Smooth muscle cell (in vitro differentiated cells): ENCODE measurements around the gene TBC1D1. TPM values are rescaled to one million over a fixed set of nuclear protein-coding genes. Genes with fewer than 3 reads are reported as not detected.

ENCODE experiments used
- DNase-seq: peaks from one replicate; lab custom pipeline; 2025; ENCODE audit not compliant: unreplicated experiment; lab: John Stamatoyannopoulos, UW
- H2AFZ ChIP-seq: fragments of 200-600 bp; sonication (generic); 2 replicates; pipeline ENCODE4 v1.6.0; 2016; ENCODE audit warnings: antibody characterized with exemption, low read depth, mild to moderate bottlenecking
- H3F3A ChIP-seq: fragments of 200-600 bp; sonication (generic); 2 replicates; pipeline ENCODE4 v1.6.0; 2017; ENCODE audit warnings: antibody characterized with exemption, low read depth
- H3K27ac ChIP-seq: fragments of 200-600 bp; sonication (generic); 2 replicates; pipeline ENCODE4 v1.5.1; 2016; ENCODE audit warnings: low read depth, mild to moderate bottlenecking
- H3K27me3 ChIP-seq: fragments of 200-600 bp; sonication (generic); 2 replicates; pipeline ENCODE4 v1.6.1; 2016; ENCODE audit warnings: low read depth, mild to moderate bottlenecking
- H3K36me3 ChIP-seq: fragments of 200-600 bp; sonication (generic); 2 replicates; pipeline ENCODE4 v1.5.1; 2016; ENCODE audit warnings: low read depth
- H3K4me1 ChIP-seq: fragments of 200-600 bp; sonication (generic); 2 replicates; pipeline ENCODE4 v1.5.1; 2016; ENCODE audit warnings: low read depth
- H3K4me2 ChIP-seq: fragments of 200-600 bp; sonication (generic); 2 replicates; pipeline ENCODE4 v1.6.0; 2016; ENCODE audit warnings: mild to moderate bottlenecking
- H3K4me3 ChIP-seq: fragments of 200-600 bp; sonication (generic); 2 replicates; pipeline ENCODE4 v1.5.1; 2016; ENCODE audit warnings: mild to moderate bottlenecking
- H3K79me2 ChIP-seq: fragments of 200-600 bp; sonication (generic); 2 replicates; pipeline ENCODE4 v1.6.0; 2016; ENCODE audit warnings: low read depth, mild to moderate bottlenecking
- H3K9ac ChIP-seq: fragments of 200-600 bp; sonication (generic); 2 replicates; pipeline ENCODE4 v1.6.0; 2016; ENCODE audit warnings: low read depth
- H3K9me3 ChIP-seq: fragments of 200-600 bp; sonication (generic); replicated peaks from 2 replicates; pipeline ENCODE4 v1.5.1; 2016; ENCODE audit warnings: low read depth
- H4K20me1 ChIP-seq: fragments of 200-600 bp; sonication (generic); 2 replicates; pipeline ENCODE4 v1.6.0; 2016; ENCODE audit warnings: low read depth
- WGBS: methylation state at CpG from one replicate; pipeline ENCODE4 v1.1.7; 2016; ENCODE audit warnings: low lambda C conversion rate; 5-methylcytosine and 5-hydroxymethylcytosine counted together
- polyA plus RNA-seq: library from polyadenylated mRNA; unstranded; fragments of >200 nt; fragmentation: Nextera tagmentation; extraction: Ambion mirVana; gene quantifications from 2 replicates; pipeline ENCODE4 v1.2.1, GENCODE V29; 2016
- total RNA-seq: library from RNA; depleted of rRNA; stranded (reverse); fragments of >200 nt; gene quantifications from 2 replicates; pipeline ENCODE4 v1.2.3, GENCODE V29; 2014
- TF ChIP-seq, protein P1 (sequence below): fragments of 200-600 bp; sonication (generic); IDR thresholded peaks from 2 replicates; pipeline ENCODE4 v1.5.1; 2017; ENCODE audit warnings: borderline replicate concordance, mild to moderate bottlenecking, antibody characterized with exemption; ENCODE audit not compliant: insufficient read depth, poor library complexity, severe bottlenecking

TBC1D1 gene
- total and polyA plus RNA-seq, 2 experiments from 2014 or later, result 81.5 to 117 TPM

GRCh38 chr4:38058151-38058550, 167.3 kb downstream of the TBC1D1 start:
- H3K4me1 ChIP-seq, result peaks cover 5% of the 10 kb centered on the region
- no peaks in the 10 kb centered on the region for H3K9me3 ChIP-seq
- TF ChIP-seq, protein P1, sequence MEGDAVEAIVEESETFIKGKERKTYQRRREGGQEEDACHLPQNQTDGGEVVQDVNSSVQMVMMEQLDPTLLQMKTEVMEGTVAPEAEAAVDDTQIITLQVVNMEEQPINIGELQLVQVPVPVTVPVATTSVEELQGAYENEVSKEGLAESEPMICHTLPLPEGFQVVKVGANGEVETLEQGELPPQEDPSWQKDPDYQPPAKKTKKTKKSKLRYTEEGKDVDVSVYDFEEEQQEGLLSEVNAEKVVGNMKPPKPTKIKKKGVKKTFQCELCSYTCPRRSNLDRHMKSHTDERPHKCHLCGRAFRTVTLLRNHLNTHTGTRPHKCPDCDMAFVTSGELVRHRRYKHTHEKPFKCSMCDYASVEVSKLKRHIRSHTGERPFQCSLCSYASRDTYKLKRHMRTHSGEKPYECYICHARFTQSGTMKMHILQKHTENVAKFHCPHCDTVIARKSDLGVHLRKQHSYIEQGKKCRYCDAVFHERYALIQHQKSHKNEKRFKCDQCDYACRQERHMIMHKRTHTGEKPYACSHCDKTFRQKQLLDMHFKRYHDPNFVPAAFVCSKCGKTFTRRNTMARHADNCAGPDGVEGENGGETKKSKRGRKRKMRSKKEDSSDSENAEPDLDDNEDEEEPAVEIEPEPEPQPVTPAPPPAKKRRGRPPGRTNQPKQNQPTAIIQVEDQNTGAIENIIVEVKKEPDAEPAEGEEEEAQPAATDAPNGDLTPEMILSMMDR, result no peak
- DNase-seq, result no peak
- H3K36me3 ChIP-seq, result no peaks in the 10 kb centered on the region
- peaks cover 16% of the 10 kb centered on the region for H3F3A ChIP-seq
- H2AFZ ChIP-seq, result no peak overlapping the region
- no peak overlapping the region for H3K4me2 ChIP-seq
- WGBS, result 69% methylated on average over 4 of the region's 4 CpGs
- no peaks in the 10 kb centered on the region for H3K79me2 ChIP-seq
- no peak overlapping the region for H3K27ac ChIP-seq
- H3K9ac ChIP-seq, result no peak overlapping the region
- no peak overlapping the region for H3K4me3 ChIP-seq
- H4K20me1 ChIP-seq, result no peaks in the 10 kb centered on the region
- H3K27me3 ChIP-seq, result no peaks in the 10 kb centered on the region

DNA sequence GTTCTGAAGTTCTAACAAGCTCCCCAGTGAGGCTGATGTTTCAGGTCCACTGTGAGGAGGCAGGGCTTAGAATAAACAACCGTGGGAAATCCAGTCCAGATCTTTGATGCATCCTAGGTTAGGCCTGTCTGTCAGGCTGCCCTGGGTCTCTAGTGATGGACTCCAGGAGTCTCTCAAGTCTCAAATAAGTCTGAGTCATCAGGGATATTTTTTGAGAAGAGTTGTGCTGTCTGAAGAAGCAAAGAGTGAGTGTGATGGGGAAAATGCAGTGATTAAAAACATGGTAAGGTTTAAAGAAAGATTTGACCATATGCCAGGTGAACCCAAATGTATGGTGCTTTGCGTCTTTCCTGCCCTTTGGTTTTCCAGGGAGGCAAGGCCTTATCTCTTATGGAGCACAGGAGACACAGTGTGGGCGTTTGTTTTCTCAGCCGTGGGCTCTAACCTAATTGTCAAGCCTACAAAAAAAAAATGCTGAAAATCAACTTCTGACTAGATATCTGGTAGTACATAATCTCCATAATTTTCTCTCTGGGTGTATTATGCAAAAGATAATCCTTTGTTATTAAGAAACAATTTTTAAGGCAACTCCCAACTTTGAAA, 170.0 kb downstream of the TBC1D1 start:
- peaks cover 16% of the 10 kb centered on the region for H3F3A ChIP-seq
- DNase-seq, result no peak
- H3K36me3 ChIP-seq, result no peaks in the 10 kb centered on the region
- no peaks in the 10 kb centered on the region for H4K20me1 ChIP-seq
- 5% methylated on average over 4 of the region's 4 CpGs for WGBS
- no peak overlapping the region for H3K4me3 ChIP-seq
- H2AFZ ChIP-seq, result no peak overlapping the region
- no peaks in the 10 kb centered on the region for H3K27me3 ChIP-seq
- no peak overlapping the region for H3K9ac ChIP-seq
- H3K4me2 ChIP-seq, result peak overlapping the region; percentile 15
- H3K27ac ChIP-seq, result peak overlapping the region; percentile 71
- TF ChIP-seq, protein P1, result no peak
- H3K9me3 ChIP-seq, result no peaks in the 10 kb centered on the region
- no peaks in the 10 kb centered on the region for H3K79me2 ChIP-seq
- H3K4me1 ChIP-seq, result peaks cover 5% of the 10 kb centered on the region

DNA sequence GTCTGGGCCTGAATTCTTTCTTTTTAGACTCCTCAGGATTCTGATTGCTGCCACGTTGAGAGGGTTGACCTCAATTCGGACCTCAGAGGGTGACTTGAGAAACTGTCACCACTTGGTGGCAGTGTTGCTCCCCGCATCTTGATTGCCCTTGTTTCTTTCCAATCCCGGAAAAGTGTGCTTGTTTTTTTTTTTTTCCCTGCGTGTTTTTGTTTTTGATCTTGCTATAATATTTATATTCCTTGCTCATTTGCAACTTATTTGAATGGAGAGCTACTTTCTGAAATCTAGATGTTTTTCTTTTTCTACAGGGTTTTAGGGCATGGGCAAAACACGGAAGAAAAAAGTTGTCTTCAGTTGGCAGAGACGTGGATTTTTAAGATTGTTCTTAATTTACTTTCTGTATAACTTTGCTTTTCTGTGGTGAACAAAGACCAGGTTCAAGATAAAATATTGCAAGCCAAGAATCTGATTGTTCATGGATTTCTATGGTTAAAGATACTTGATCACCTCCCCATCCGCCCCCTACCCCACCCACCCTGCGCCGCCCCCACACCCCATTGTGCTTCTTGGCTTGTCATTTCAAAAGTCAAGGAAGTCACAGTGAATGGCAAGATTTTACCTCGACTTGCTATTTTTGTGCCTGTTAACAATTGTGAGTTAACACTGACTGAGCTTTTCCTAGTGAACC, 171.3 kb downstream of the TBC1D1 start:
- no peak overlapping the region for H2AFZ ChIP-seq
- H3K9ac ChIP-seq, result no peak overlapping the region
- no peaks in the 10 kb centered on the region for H3K79me2 ChIP-seq
- no peaks in the 10 kb centered on the region for H3K27me3 ChIP-seq
- peak overlapping the region; percentile 60 for H3K4me2 ChIP-seq
- peak; percentile 11 for DNase-seq
- peaks cover 5% of the 10 kb centered on the region for H3K4me1 ChIP-seq
- no peaks in the 10 kb centered on the region for H3K36me3 ChIP-seq
- H4K20me1 ChIP-seq, result no peaks in the 10 kb centered on the region
- no peaks in the 10 kb centered on the region for H3K9me3 ChIP-seq
- H3K4me3 ChIP-seq, result peak overlapping the region; percentile 25
- TF ChIP-seq, protein P1, result peak; percentile 79
- peaks cover 16% of the 10 kb centered on the region for H3F3A ChIP-seq
- WGBS, result 45% methylated on average over 11 of the region's 11 CpGs
- peak overlapping the region; percentile 71 for H3K27ac ChIP-seq

- H3K27ac ChIP-seq, result no peak overlapping the region
- H3K9me3 ChIP-seq, result no peaks in the 10 kb centered on the region
- no peaks in the 10 kb centered on the region for H4K20me1 ChIP-seq
- DNase-seq, result no peak
- no peaks in the 10 kb centered on the region for H3K27me3 ChIP-seq
- H2AFZ ChIP-seq, result no peak overlapping the region
- WGBS, result 92% methylated on average over 4 of the region's 4 CpGs
- H3K9ac ChIP-seq, result no peak overlapping the region
- TF ChIP-seq, protein P1, result no peak
- no peak overlapping the region for H3K4me2 ChIP-seq
- H3K4me1 ChIP-seq, result peaks cover 5% of the 10 kb centered on the region
- H3F3A ChIP-seq, result peaks cover 16% of the 10 kb centered on the region
- H3K36me3 ChIP-seq, result no peaks in the 10 kb centered on the region
- H3K79me2 ChIP-seq, result no peaks in the 10 kb centered on the region
- H3K4me3 ChIP-seq, result no peak overlapping the region
Observed at GRCh38 chr4:38062776-38063097, 171.9 kb downstream of the TBC1D1 start.
